OCI-LY7 (cell line): Measurements from ENCODE around the gene IDE. TPM values are rescaled to one million over a fixed set of nuclear protein-coding genes. Genes with fewer than 3 reads are reported as not detected.

Experiments
- BruUV-seq: library from RNA; stranded (reverse); fragments of 400-500 nt; replicated peaks from 2 replicates; lab custom pipeline; 2021; lab: Mats Ljungman, UMichigan
- CTCF ChIA-PET: fragments of 300-600 bp; sonication (Branson Sonifier 250); formaldehyde crosslinking; loops from one replicate; lab custom pipeline; 2022; ENCODE audit warnings: antibody characterized with exemption; ENCODE audit not compliant: unreplicated experiment; lab: Charles Lee
- POLR2A ChIA-PET: fragments of 300-600 bp; sonication (Branson Sonifier 250); formaldehyde crosslinking; loops from one replicate; lab custom pipeline; 2022; ENCODE audit warnings: antibody characterized with exemption; lab: Charles Lee
- DNase-seq: peaks from one replicate; pipeline ENCODE4 v3.0.0-alpha.2; 2015; ENCODE audit warnings: low spot score
- H2AFZ ChIP-seq: fragments of 200-600 bp; sonication (generic), shearing (Covaris generic); 2 replicates; pipeline ENCODE4 v1.6.1; 2014; ENCODE audit warnings: mild to moderate bottlenecking, antibody characterized with exemption, low read length, moderate library complexity
- H3K27ac ChIP-seq: fragments of 200-600 bp; sonication (generic); 2 replicates; pipeline ENCODE4 v1.5.1; 2014; ENCODE audit warnings: mixed run types, low read depth, mild to moderate bottlenecking, moderate library complexity, low read length, inconsistent platforms; ENCODE audit not compliant: poor library complexity, severe bottlenecking
- H3K36me3 ChIP-seq: fragments of 200-600 bp; sonication (generic); 2 replicates; pipeline ENCODE4 v1.6.1; 2014; ENCODE audit warnings: mild to moderate bottlenecking, antibody characterized with exemption, low read length, moderate library complexity, mixed read lengths; ENCODE audit not compliant: insufficient read depth
- H3K4me1 ChIP-seq: fragments of 200-600 bp; sonication (generic); 2 replicates; pipeline ENCODE4 v1.5.1; 2014; ENCODE audit warnings: mild to moderate bottlenecking, low read length; ENCODE audit not compliant: insufficient read depth, poor library complexity, severe bottlenecking
- H3K4me2 ChIP-seq: fragments of 200-600 bp; sonication (generic); 2 replicates; pipeline ENCODE4 v1.6.1; 2014; ENCODE audit warnings: mild to moderate bottlenecking, low read length
- H3K4me3 ChIP-seq: fragments of 200-600 bp; sonication (generic); 2 replicates; pipeline ENCODE4 v1.5.1; 2014; ENCODE audit warnings: mild to moderate bottlenecking, low read depth, low read length; ENCODE audit not compliant: poor library complexity, severe bottlenecking
- H3K79me2 ChIP-seq: fragments of 200-600 bp; sonication (generic); 2 replicates; pipeline ENCODE4 v1.6.1; 2016; ENCODE audit warnings: low read depth, mild to moderate bottlenecking, low read length, moderate library complexity, mixed read lengths; ENCODE audit not compliant: insufficient read depth
- H3K9me2 ChIP-seq: fragments of 200-600 bp; sonication (generic); 2 replicates; pipeline ENCODE4 v1.6.1; 2016; ENCODE audit warnings: mild to moderate bottlenecking, low read length, mixed read lengths; ENCODE audit not compliant: insufficient read depth
- H3K9me3 ChIP-seq: fragments of 200-600 bp; sonication (generic); 2 replicates; pipeline ENCODE4 v1.6.1; 2014; ENCODE audit warnings: mild to moderate bottlenecking, mixed run types, low read length, mixed read lengths
- H4K20me1 ChIP-seq: fragments of 200-600 bp; sonication (generic); 2 replicates; pipeline ENCODE4 v1.6.1; 2014; ENCODE audit warnings: mild to moderate bottlenecking, antibody characterized with exemption, low read length, moderate library complexity, mixed read lengths; ENCODE audit not compliant: insufficient read depth
- CTCF ChIP-seq: fragments of 200-600 bp; sonication (generic); conservative IDR thresholded peaks from 2 replicates; pipeline ENCODE4 v1.5.1; 2014; ENCODE audit warnings: mild to moderate bottlenecking, antibody characterized with exemption, low read length, moderate library complexity, mixed read lengths
- EZH2phosphoT487 ChIP-seq: fragments of 200-600 bp; sonication (generic); IDR thresholded peaks from 2 replicates; pipeline ENCODE4 v1.6.1; 2018; ENCODE audit warnings: low read depth, borderline replicate concordance, mild to moderate bottlenecking, mixed run types, antibody characterized with exemption, low read length, moderate library complexity, mixed read lengths
- intact Hi-C: fragments of 100-400 bp; cut with micrococcal nuclease; formaldehyde crosslinking; loops from one replicate; pipeline ENCODE4 v1.10.0; 2022; ENCODE audit not compliant: unreplicated experiment
- total RNA-seq, 2 experiments: library from RNA; depleted of rRNA in 1 of 2; stranded (reverse); fragments of >200 nt in 1 of 2; shearing (Covaris generic) in 1 of 2; gene quantifications; 2 replicates each; pipeline ENCODE4 v1.2.3, GENCODE V29; 2014 to 2022

Gene IDE
- total RNA-seq, 2 experiments from 2014 or later: 14.2 to 42.4 TPM

- TF ChIP-seq CTCF: no peak
- Histone ChIP-seq H3K9me3 (no peaks in the 10 kb centered on the region), H2AFZ (no peak overlapping the region), H3K9me2 (no peaks in the 10 kb centered on the region), H3K4me2 (no peak overlapping the region), H3K27ac (no peak overlapping the region), H3K36me3 (peaks cover 36% of the 10 kb centered on the region; the same call in 1 of the 2 replicates), H3K79me2 (no peaks in the 10 kb centered on the region), H3K4me3 (no peak overlapping the region), H4K20me1 (no peaks in the 10 kb centered on the region), H3K4me1 (no peaks in the 10 kb centered on the region)
- intact Hi-C loops: no loop called here
- no TSS peak for BruUV-seq
- ChIA-PET CTCF (no interaction called here), POLR2A (interaction anchor here (0.6 to 1.0 kb wide), 3 partner anchors 15 to 44 kb away, joined by 3 to 4 read pairs (median 3); no protein-coding TSS in a partner anchor)
- DNase-seq: no peak
Observed at GRCh38 chr10:92530891-92531535, 42.9 kb downstream of the IDE start.

DNA sequence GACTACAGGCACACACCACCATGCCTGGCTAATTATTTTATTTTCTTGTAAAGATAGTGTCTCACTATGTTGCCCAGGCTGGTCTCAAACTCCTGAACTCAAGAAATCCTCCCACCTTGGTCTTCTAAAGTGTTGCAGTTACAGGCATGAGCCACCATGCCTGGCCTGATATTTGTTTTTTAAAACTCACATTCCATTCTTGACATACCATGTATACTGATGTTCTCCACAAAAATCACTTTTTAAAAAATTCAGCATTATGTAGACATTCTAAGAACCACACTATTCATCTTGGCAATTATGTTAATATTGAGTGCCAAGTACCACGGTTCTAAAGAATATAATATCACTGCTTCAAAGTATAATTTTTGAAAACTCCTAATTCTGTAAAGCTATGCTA is 43.5 kb downstream of the IDE start:
- no TSS peak for BruUV-seq
- Histone ChIP-seq H3K4me1 (no peaks in the 10 kb centered on the region), H4K20me1 (no peaks in the 10 kb centered on the region), H3K9me2 (no peaks in the 10 kb centered on the region), H2AFZ (no peak overlapping the region), H3K9me3 (no peaks in the 10 kb centered on the region), H3K4me3 (no peak overlapping the region), H3K27ac (no peak overlapping the region), H3K79me2 (no peaks in the 10 kb centered on the region), H3K4me2 (no peak overlapping the region), H3K36me3 (peaks cover 34% of the 10 kb centered on the region; the same call in 1 of the 2 replicates)
- TF ChIP-seq CTCF (no peak), EZH2phosphoT487 (no peak)
- DNase-seq: no peak
- intact Hi-C loops: no loop called here
- ChIA-PET CTCF (no interaction called here), POLR2A (interaction anchor here (0.6 to 0.7 kb wide), 2 partner anchors 11 to 470 kb away, joined by 3 to 4 read pairs; no protein-coding TSS in a partner anchor)

GRCh38 chr10:92527716-92528115 is 46.2 kb downstream of the IDE start:
- H3K79me2 ChIP-seq: no peaks in the 10 kb centered on the region
- BruUV-seq: no TSS peak
- H4K20me1 ChIP-seq: no peaks in the 10 kb centered on the region
- H3K9me2 ChIP-seq: no peaks in the 10 kb centered on the region
- CTCF ChIA-PET: no interaction called here
- no peak overlapping the region for H2AFZ ChIP-seq
- H3K27ac ChIP-seq: no peak overlapping the region
- H3K4me3 ChIP-seq: no peak overlapping the region
- no peaks in the 10 kb centered on the region for H3K9me3 ChIP-seq
- no peaks in the 10 kb centered on the region for H3K4me1 ChIP-seq
- no peak overlapping the region for H3K4me2 ChIP-seq
- POLR2A ChIA-PET: interaction anchor here (0.8 kb wide), 1 partner anchor 15 kb away, joined by 3 read pairs; no protein-coding TSS in a partner anchor
- peaks cover 27% of the 10 kb centered on the region; the same call in 1 of the 2 replicates for H3K36me3 ChIP-seq
- DNase-seq: no peak
- intact Hi-C loops: no loop called here
- TF ChIP-seq EZH2phosphoT487 (no peak), CTCF (no peak)
